HCT116 (cell line): ENCODE data around the gene RIT2.

Experiments used
- EGR1 ChIP-seq: IDR thresholded peaks from 2 replicates; pipeline ENCODE4 v1.6.1; 2012; ENCODE audit warnings: low read depth
- EZH2 ChIP-seq: fragments of 200-600 bp; sonication (generic); IDR thresholded peaks from 2 replicates; pipeline ENCODE4 v1.6.1; 2017; ENCODE audit warnings: antibody characterized with exemption, mixed run types
- JUND ChIP-seq: IDR thresholded peaks from 2 replicates; pipeline ENCODE4 v1.6.1; 2012
- POLR2AphosphoS5 ChIP-seq: IDR thresholded peaks from 2 replicates; pipeline ENCODE4 v1.6.1; 2011; ENCODE audit warnings: mild to moderate bottlenecking, low read depth, low read length, moderate library complexity
- RAD21 ChIP-seq: IDR thresholded peaks from 2 replicates; pipeline ENCODE4 v1.6.1; 2012; ENCODE audit warnings: low read depth, mild to moderate bottlenecking
- TCF7L2 ChIP-seq: IDR thresholded peaks from 2 replicates; pipeline ENCODE4 v1.7.0; 2011; ENCODE audit warnings: borderline replicate concordance, inconsistent platforms; ENCODE audit not compliant: insufficient read depth, insufficient read length; ENCODE audit errors: extremely low read depth
- ZNF274 ChIP-seq: fragments of 200-500 bp; sonication (Bioruptor generic); IDR thresholded peaks from 2 replicates; pipeline ENCODE4 v1.6.1; 2014; ENCODE audit warnings: mild to moderate bottlenecking, low read depth, low read length, inconsistent platforms
- TF ChIP-seq, protein P1 (sequence below), 3 experiments: fragments of 200-600 bp in 1 of 3; sonication (generic) in 1 of 3; IDR thresholded peaks in 2 of 3; conservative IDR thresholded peaks in 1 of 3; 2 replicates each; pipeline ENCODE4 v1.5.1; 2012 to 2017; ENCODE audit warnings: low read depth in 2 of 3, low read length in 2 of 3, antibody characterized with exemption in 1 of 3, borderline replicate concordance in 1 of 3, control low read depth in 1 of 3, mild to moderate bottlenecking in 1 of 3, mixed read lengths in 1 of 3, mixed run types in 1 of 3, moderate library complexity in 1 of 3; ENCODE audit not compliant: insufficient read depth in 1 of 3
- TF ChIP-seq, protein P2 (sequence below): IDR thresholded peaks from 2 replicates; pipeline ENCODE4 v1.6.1; 2012

DNA sequence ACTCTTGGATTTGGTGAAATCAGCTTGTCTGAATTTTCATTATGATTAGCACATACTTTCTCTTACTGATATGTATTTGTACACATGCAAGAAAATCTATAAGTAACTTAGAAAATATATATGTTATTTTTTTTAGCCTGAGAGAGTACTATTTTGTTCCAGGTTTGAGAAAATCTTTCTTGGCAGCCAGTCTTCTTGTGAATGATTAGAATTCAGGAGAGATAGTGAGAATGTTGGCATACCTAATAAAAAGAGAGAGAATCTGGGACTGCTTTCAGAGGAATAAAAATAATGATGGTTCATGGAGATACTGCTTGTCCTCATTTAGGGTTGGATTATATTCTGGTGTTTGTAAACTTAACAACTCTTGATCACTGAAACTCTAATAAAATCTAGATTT is 44.4 kb upstream of the RIT2 start:
- TF ChIP-seq JUND (no peak), EGR1 (no peak), RAD21 (no peak), EZH2 (no peak), TCF7L2 (no peak), ZNF274 (no peak), POLR2AphosphoS5 (no peak)
- TF ChIP-seq, protein P1, sequence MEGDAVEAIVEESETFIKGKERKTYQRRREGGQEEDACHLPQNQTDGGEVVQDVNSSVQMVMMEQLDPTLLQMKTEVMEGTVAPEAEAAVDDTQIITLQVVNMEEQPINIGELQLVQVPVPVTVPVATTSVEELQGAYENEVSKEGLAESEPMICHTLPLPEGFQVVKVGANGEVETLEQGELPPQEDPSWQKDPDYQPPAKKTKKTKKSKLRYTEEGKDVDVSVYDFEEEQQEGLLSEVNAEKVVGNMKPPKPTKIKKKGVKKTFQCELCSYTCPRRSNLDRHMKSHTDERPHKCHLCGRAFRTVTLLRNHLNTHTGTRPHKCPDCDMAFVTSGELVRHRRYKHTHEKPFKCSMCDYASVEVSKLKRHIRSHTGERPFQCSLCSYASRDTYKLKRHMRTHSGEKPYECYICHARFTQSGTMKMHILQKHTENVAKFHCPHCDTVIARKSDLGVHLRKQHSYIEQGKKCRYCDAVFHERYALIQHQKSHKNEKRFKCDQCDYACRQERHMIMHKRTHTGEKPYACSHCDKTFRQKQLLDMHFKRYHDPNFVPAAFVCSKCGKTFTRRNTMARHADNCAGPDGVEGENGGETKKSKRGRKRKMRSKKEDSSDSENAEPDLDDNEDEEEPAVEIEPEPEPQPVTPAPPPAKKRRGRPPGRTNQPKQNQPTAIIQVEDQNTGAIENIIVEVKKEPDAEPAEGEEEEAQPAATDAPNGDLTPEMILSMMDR (IDR thresholded peaks at IDR 0.05 in 2 of 3, conservative IDR thresholded peaks at IDR 0.05 in 1 of 3; ENCODE audit: borderline replicate concordance in 1 of 3, insufficient read depth in 1 of 3, low read depth in 2 of 3, low read length in 2 of 3) = no peak
- TF ChIP-seq, protein P2, sequence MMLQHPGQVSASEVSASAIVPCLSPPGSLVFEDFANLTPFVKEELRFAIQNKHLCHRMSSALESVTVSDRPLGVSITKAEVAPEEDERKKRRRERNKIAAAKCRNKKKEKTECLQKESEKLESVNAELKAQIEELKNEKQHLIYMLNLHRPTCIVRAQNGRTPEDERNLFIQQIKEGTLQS = no peak
